NCI-H446 (cell line): Measurements from ENCODE around the gene MARVELD2.

ENCODE experiments used
- DNase-seq, 2 experiments: peaks; one replicate each; lab custom pipeline; 2025; lab: John Stamatoyannopoulos, UW

The MARVELD2 gene

GRCh38 chr5:69492923-69493395 is 78.0 kb downstream of the MARVELD2 start:
- DNase-seq, result no peak

DNA sequence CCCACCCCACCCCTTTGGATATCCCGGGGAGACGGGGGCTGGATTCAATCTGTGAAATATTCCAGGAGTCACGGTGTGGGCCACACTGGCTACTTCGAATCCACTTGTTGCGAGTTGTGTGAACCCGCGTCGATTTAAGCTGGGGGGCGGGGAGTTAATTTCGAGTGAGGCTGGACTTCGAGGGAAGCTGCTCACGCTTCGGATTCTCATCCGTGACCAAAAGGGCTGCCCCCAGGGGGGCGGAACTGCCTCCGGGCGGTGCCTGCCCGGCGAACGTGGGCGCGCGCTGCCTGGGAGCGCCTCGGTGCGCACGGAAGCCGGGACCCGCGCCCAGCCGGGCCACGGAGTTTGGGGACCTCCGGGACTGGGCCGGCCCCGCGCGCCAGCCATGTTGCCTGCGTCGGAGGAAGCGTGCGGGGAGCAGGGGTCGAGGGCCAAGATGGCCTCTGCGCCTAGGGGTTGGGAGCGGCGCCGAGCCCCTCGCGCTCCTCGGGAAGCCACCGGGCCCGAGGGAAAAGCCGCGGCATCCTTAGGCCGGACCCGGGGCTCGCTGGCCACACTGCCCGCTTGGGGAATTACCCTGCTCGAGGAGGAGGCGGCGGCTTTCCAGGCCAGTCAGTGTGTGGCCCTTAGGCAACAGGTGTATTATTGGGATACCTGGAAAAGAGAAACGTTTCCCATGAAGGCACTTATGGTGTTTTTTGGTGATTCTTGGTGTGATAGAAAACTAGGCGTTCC is 78.6 kb downstream of the MARVELD2 start:
- DNase-seq, result peak in 1 of 2 experiments; percentile 23
